Measurements from ENCODE around the gene ABCC1.
A peak's percentile ranks its signal among the peaks of the same experiment; 100 is the strongest.

ABCC1 gene

DNA sequence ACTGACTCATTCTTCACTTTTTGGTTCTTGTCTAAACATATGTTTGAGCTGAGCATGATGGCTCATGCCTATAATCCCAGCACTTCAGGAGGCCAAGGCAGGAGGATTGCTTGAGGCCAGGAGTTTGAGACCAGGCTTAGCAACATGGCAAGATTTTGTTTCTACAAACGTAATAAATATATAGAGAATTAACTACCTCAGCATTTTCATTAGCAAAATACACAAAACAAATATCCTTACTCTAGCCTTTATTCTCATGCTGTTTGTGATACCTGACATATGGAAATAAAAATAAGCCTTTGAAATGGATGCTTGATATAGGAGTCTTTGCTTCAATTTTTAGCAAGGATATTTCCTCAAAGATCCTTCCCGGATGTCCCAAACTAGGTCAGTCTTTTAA, 132.8 kb downstream of the ABCC1 start:
- H4K12ac ChIP-seq (ENCODE audit: low read depth, low read length), result no peak overlapping the region
- peaks cover 5% of the 10 kb centered on the region for H3K9me3 ChIP-seq (ENCODE audit: insufficient read depth, low read depth, low read length)
- no peak overlapping the region for H3K14ac ChIP-seq (ENCODE audit: low read length)
- H2BK12ac ChIP-seq (ENCODE audit: low read length), result no peak overlapping the region
- no peak overlapping the region for H3K27ac ChIP-seq (ENCODE audit: low read depth, low read length)
- H2BK5ac ChIP-seq (ENCODE audit: low read depth, low read length, poor library complexity), result no peak overlapping the region
- H3K4ac ChIP-seq (ENCODE audit: low read depth, low read length), result no peak overlapping the region
- no peak overlapping the region for H4K8ac ChIP-seq (ENCODE audit: low read depth, low read length)
- H3K79me2 ChIP-seq (ENCODE audit: control insufficient read depth, insufficient read depth, low read length, poor library complexity), result no peaks in the 10 kb centered on the region
- H3K4me1 ChIP-seq (ENCODE audit: control insufficient read depth in 1 of 2, insufficient read depth in 2 of 2, low read length in 2 of 2), result no peaks in the 10 kb centered on the region
- no CpG with 5 or more reads among the region's 2 CpGs for WGBS (ENCODE audit: extremely low coverage, insufficient coverage, insufficient read length)
- no peak overlapping the region for H2AFZ ChIP-seq (ENCODE audit: insufficient read depth, low read length, poor library complexity)
- no peaks in the 10 kb centered on the region for H3K27me3 ChIP-seq (ENCODE audit: insufficient read depth, low read length)
- no peak overlapping the region for H3K18ac ChIP-seq (ENCODE audit: low read length)
- no peak overlapping the region for H4K91ac ChIP-seq (ENCODE audit: low read depth, low read length)
- H3K4me3 ChIP-seq (ENCODE audit: low read depth, low read length), result no peak overlapping the region
- H2BK120ac ChIP-seq (ENCODE audit: insufficient read depth, low read length, poor library complexity), result no peak overlapping the region
- no peak overlapping the region for H3K9ac ChIP-seq (ENCODE audit: low read length)
- H2AK5ac ChIP-seq (ENCODE audit: low read length), result no peak overlapping the region
- peaks cover 25 to 35% of the 10 kb centered on the region in 2 experiments for H3K36me3 ChIP-seq (ENCODE audit: control insufficient read depth in 1 of 2, insufficient read depth in 2 of 2, low read length in 2 of 2)
- DNase-seq, result no peak
- no peaks in the 10 kb centered on the region for H3K79me1 ChIP-seq (ENCODE audit: low read length)
- H3K4me2 ChIP-seq (ENCODE audit: low read length), result no peak overlapping the region
- H3K23ac ChIP-seq (ENCODE audit: low read length), result peak overlapping the region; percentile 28

DNA sequence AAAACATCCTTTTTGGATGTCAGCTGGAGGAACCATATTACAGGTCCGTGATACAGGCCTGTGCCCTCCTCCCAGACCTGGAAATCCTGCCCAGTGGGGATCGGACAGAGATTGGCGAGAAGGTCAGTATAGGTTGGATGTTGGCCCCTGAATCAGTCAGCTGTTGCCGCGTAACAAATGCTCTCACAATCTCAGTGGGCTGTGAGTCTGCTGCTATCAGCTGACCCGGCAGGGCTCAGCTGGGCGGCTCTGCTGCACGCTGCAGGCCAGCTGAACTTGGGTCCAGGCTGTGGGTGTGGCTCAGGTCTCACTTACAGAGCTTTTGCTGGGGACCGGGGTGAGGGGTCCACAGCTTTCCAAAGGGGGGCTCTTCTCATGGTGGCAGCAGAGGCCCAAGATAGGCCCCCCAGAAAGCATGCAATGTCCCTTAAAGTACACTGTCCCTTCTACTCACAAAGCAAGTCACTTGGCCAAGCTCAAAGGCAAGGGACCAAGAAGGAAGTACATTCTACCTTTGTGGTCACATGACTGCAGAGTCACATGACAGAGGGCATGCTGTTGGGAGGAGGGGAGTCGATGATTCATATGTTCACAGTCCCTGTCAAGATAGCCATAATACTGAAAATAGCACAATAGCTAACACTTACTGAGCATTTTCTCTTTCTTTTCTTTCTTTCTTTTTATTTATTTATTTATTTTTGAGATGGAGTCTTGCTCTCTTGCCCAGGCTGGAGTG, 134.2 kb downstream of the ABCC1 start:
- Histone ChIP-seq H3K18ac (ENCODE audit: low read length) (no peak overlapping the region), H3K23ac (ENCODE audit: low read length) (no peak overlapping the region), H2AFZ (ENCODE audit: insufficient read depth, low read length, poor library complexity) (no peak overlapping the region), H2BK12ac (ENCODE audit: low read length) (no peak overlapping the region), H3K4ac (ENCODE audit: low read depth, low read length) (no peak overlapping the region), H3K9ac (ENCODE audit: low read length) (no peak overlapping the region), H2AK5ac (ENCODE audit: low read length) (no peak overlapping the region), H2BK120ac (ENCODE audit: insufficient read depth, low read length, poor library complexity) (no peak overlapping the region), H3K27ac (ENCODE audit: low read depth, low read length) (no peak overlapping the region), H3K27me3 (ENCODE audit: insufficient read depth, low read length) (no peaks in the 10 kb centered on the region), H3K4me3 (ENCODE audit: low read depth, low read length) (no peak overlapping the region), H3K9me3 (ENCODE audit: insufficient read depth, low read depth, low read length) (peaks cover 5% of the 10 kb centered on the region), H4K12ac (ENCODE audit: low read depth, low read length) (no peak overlapping the region), H2BK5ac (ENCODE audit: low read depth, low read length, poor library complexity) (no peak overlapping the region), H4K91ac (ENCODE audit: low read depth, low read length) (no peak overlapping the region), H3K4me2 (ENCODE audit: low read length) (no peak overlapping the region), H3K14ac (ENCODE audit: low read length) (no peak overlapping the region), H3K4me1 (ENCODE audit: control insufficient read depth in 1 of 2, insufficient read depth in 2 of 2, low read length in 2 of 2) (no peaks in the 10 kb centered on the region), H3K36me3 (ENCODE audit: control insufficient read depth in 1 of 2, insufficient read depth in 2 of 2, low read length in 2 of 2) (peaks cover 27 to 32% of the 10 kb centered on the region in 2 experiments), H3K79me1 (ENCODE audit: low read length) (no peaks in the 10 kb centered on the region), H3K79me2 (ENCODE audit: control insufficient read depth, insufficient read depth, low read length, poor library complexity) (no peaks in the 10 kb centered on the region), H4K8ac (ENCODE audit: low read depth, low read length) (no peak overlapping the region)
- WGBS (ENCODE audit: extremely low coverage, insufficient coverage, insufficient read length), result no CpG with 5 or more reads among the region's 10 CpGs
- DNase-seq, result no peak

DNA sequence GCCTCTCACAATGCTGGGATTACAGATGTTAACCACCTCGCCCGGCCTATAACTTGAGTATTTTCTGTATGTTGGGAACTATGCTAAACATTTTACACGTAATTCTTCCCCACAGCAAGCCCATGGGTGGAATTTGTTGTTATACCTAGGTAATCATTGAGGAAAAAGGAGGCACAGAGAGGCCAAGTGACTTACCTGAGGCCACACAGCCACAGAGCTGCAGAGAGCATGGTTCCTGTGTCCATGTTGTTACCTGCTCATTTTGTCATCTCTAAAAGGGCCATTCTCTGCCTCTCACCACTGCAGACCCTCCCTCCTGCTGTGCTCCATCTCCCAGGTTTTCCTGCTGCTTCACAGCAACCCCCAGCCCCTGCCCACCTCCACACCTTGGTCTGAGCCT, 135.5 kb downstream of the ABCC1 start:
- Histone ChIP-seq H3K9me3 (ENCODE audit: insufficient read depth, low read depth, low read length) (peaks cover 5% of the 10 kb centered on the region), H3K4me1 (ENCODE audit: control insufficient read depth in 1 of 2, insufficient read depth in 2 of 2, low read length in 2 of 2) (no peaks in the 10 kb centered on the region), H3K14ac (ENCODE audit: low read length) (no peak overlapping the region), H2AFZ (ENCODE audit: insufficient read depth, low read length, poor library complexity) (no peak overlapping the region), H4K12ac (ENCODE audit: low read depth, low read length) (no peak overlapping the region), H3K79me1 (ENCODE audit: low read length) (no peaks in the 10 kb centered on the region), H2BK120ac (ENCODE audit: insufficient read depth, low read length, poor library complexity) (no peak overlapping the region), H3K79me2 (ENCODE audit: control insufficient read depth, insufficient read depth, low read length, poor library complexity) (no peaks in the 10 kb centered on the region), H3K4ac (ENCODE audit: low read depth, low read length) (no peak overlapping the region), H2AK5ac (ENCODE audit: low read length) (no peak overlapping the region), H3K27ac (ENCODE audit: low read depth, low read length) (no peak overlapping the region), H2BK5ac (ENCODE audit: low read depth, low read length, poor library complexity) (no peak overlapping the region), H3K4me3 (ENCODE audit: low read depth, low read length) (no peak overlapping the region), H4K91ac (ENCODE audit: low read depth, low read length) (no peak overlapping the region), H4K8ac (ENCODE audit: low read depth, low read length) (no peak overlapping the region), H2BK12ac (ENCODE audit: low read length) (no peak overlapping the region), H3K9ac (ENCODE audit: low read length) (no peak overlapping the region), H3K18ac (ENCODE audit: low read length) (no peak overlapping the region), H3K27me3 (ENCODE audit: insufficient read depth, low read length) (no peaks in the 10 kb centered on the region), H3K23ac (ENCODE audit: low read length) (no peak overlapping the region), H3K4me2 (ENCODE audit: low read length) (no peak overlapping the region), H3K36me3 (ENCODE audit: control insufficient read depth in 1 of 2, insufficient read depth in 2 of 2, low read length in 2 of 2) (peaks cover 25 to 29% of the 10 kb centered on the region in 2 experiments)
- WGBS (ENCODE audit: extremely low coverage, insufficient coverage, insufficient read length), result no CpG with 5 or more reads among the region's 3 CpGs
- peak; percentile 25 to 67 for DNase-seq

DNA sequence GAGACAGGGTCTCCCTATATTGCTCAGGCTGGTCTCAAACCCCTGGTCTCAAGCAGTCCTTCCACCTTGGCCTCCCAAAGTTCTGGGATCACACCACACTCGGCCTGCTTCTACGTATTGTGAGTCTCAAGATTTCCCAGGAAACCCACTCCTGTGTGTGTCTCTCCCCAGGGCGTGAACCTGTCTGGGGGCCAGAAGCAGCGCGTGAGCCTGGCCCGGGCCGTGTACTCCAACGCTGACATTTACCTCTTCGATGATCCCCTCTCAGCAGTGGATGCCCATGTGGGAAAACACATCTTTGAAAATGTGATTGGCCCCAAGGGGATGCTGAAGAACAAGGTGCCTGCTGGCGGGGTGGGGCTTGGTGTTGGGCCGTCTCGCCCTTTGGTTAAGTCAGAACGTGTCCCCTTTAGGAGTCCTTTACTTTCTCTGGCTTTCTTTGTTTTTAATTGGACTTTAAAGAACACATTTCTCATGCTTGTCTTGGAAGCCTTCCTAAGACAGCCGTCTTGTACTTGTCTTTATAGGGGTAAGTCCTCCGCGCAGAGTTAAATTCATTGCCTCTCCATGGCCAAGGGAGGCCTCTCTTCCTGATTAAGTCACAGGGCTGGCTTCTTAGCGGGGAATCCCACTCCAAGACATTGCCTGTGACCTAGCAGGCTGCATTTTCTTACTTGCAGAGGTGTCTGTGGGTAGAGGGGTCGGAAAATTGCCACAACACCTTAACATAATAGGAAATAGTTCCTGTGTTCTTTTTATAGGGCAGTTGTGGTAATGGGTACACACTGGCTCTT, 137.4 kb downstream of the ABCC1 start:
- Histone ChIP-seq H3K79me1 (ENCODE audit: low read length) (no peaks in the 10 kb centered on the region), H3K14ac (ENCODE audit: low read length) (no peak overlapping the region), H3K4me2 (ENCODE audit: low read length) (no peak overlapping the region), H2BK5ac (ENCODE audit: low read depth, low read length, poor library complexity) (no peak overlapping the region), H2AFZ (ENCODE audit: insufficient read depth, low read length, poor library complexity) (no peak overlapping the region), H3K4me1 (ENCODE audit: control insufficient read depth in 1 of 2, insufficient read depth in 2 of 2, low read length in 2 of 2) (no peaks in the 10 kb centered on the region), H2AK5ac (ENCODE audit: low read length) (no peak overlapping the region), H3K4ac (ENCODE audit: low read depth, low read length) (no peak overlapping the region), H3K27ac (ENCODE audit: low read depth, low read length) (no peak overlapping the region), H3K36me3 (ENCODE audit: control insufficient read depth in 1 of 2, insufficient read depth in 2 of 2, low read length in 2 of 2) (peaks cover 43 to 46% of the 10 kb centered on the region in 2 experiments), H3K79me2 (ENCODE audit: control insufficient read depth, insufficient read depth, low read length, poor library complexity) (no peaks in the 10 kb centered on the region), H2BK120ac (ENCODE audit: insufficient read depth, low read length, poor library complexity) (no peak overlapping the region), H4K12ac (ENCODE audit: low read depth, low read length) (no peak overlapping the region), H4K91ac (ENCODE audit: low read depth, low read length) (no peak overlapping the region), H3K23ac (ENCODE audit: low read length) (no peak overlapping the region), H3K18ac (ENCODE audit: low read length) (no peak overlapping the region), H3K9ac (ENCODE audit: low read length) (no peak overlapping the region), H3K9me3 (ENCODE audit: insufficient read depth, low read depth, low read length) (peaks cover 5% of the 10 kb centered on the region), H2BK12ac (ENCODE audit: low read length) (no peak overlapping the region), H3K27me3 (ENCODE audit: insufficient read depth, low read length) (no peaks in the 10 kb centered on the region), H4K8ac (ENCODE audit: low read depth, low read length) (no peak overlapping the region), H3K4me3 (ENCODE audit: low read depth, low read length) (no peak overlapping the region)
- DNase-seq, result no peak
- WGBS (ENCODE audit: extremely low coverage, insufficient coverage, insufficient read length), result no CpG with 5 or more reads among the region's 18 CpGs

Data from trophoblast cell (in vitro differentiated cells and primary cell).